GM23338 (cell line): ENCODE data around the gene ACP3. TPM values are rescaled to one million over a fixed set of nuclear protein-coding genes. Genes with fewer than 3 reads are reported as not detected.
A peak's percentile ranks its signal among the peaks of the same experiment; 100 is the strongest.

Source experiments
- ATAC-seq: fragments of 200-7000 bp; cut with Tn5 transposase; 3 replicates; pipeline ENCODE4 v1.9.1; 2020
- DNase-seq: peaks from one replicate; pipeline ENCODE4 v3.0.0-alpha.2; 2015; ENCODE audit warnings: low spot score
- H2AFZ ChIP-seq: fragments of 200-600 bp; sonication (generic); 2 replicates; pipeline ENCODE4 v1.8.0; 2016; ENCODE audit warnings: antibody characterized with exemption, mild to moderate bottlenecking, moderate library complexity
- H3F3A ChIP-seq: fragments of 200-600 bp; sonication (generic); replicated peaks from 2 replicates; pipeline ENCODE4 v1.8.0; 2017; ENCODE audit warnings: antibody characterized with exemption, mixed run types, low read depth
- H3K27ac ChIP-seq: fragments of 200-600 bp; sonication (generic); 2 replicates; pipeline ENCODE4 v1.6.1; 2016; ENCODE audit warnings: low read depth
- H3K27me3 ChIP-seq: fragments of 200-600 bp; sonication (generic); 2 replicates; pipeline ENCODE4 v1.8.0; 2016; ENCODE audit warnings: mild to moderate bottlenecking, mixed run types, moderate library complexity; ENCODE audit not compliant: insufficient read depth
- H3K36me3 ChIP-seq: fragments of 200-600 bp; sonication (generic); 2 replicates; pipeline ENCODE4 v1.8.0; 2016; ENCODE audit warnings: mild to moderate bottlenecking; ENCODE audit not compliant: insufficient read depth
- H3K4me1 ChIP-seq: fragments of 200-600 bp; sonication (generic); 2 replicates; pipeline ENCODE4 v1.8.0; 2016; ENCODE audit warnings: mild to moderate bottlenecking, moderate library complexity; ENCODE audit not compliant: insufficient read depth
- H3K4me2 ChIP-seq: fragments of 200-600 bp; sonication (generic); 2 replicates; pipeline ENCODE4 v1.7.1; 2017; ENCODE audit warnings: mixed run types
- H3K4me3 ChIP-seq: fragments of 200-600 bp; sonication (generic); 2 replicates; pipeline ENCODE4 v1.6.1; 2016; ENCODE audit warnings: mixed run types
- H3K79me2 ChIP-seq: fragments of 200-600 bp; sonication (generic); replicated peaks from 2 replicates; pipeline ENCODE4 v1.8.0; 2017; ENCODE audit warnings: mild to moderate bottlenecking; ENCODE audit not compliant: insufficient read depth
- H3K9me2 ChIP-seq: fragments of 200-600 bp; sonication (generic); 2 replicates; pipeline ENCODE4 v1.8.0; 2017; ENCODE audit not compliant: insufficient read depth
- H4K20me1 ChIP-seq: fragments of 200-600 bp; sonication (generic); replicated peaks from 2 replicates; pipeline ENCODE4 v1.8.0; 2017; ENCODE audit warnings: mild to moderate bottlenecking; ENCODE audit not compliant: insufficient read depth
- H3K27ac Mint-ChIP-seq: 2 replicates; pipeline ENCODE4 v1.8.0; 2020; ENCODE audit warnings: inconsistent platforms, mild to moderate bottlenecking, moderate library complexity, mixed read lengths
- H3K27me3 Mint-ChIP-seq: 3 replicates; pipeline ENCODE4 v1.8.0; 2022; ENCODE audit warnings: low read depth, mild to moderate bottlenecking, moderate library complexity, mixed read lengths, inconsistent platforms; ENCODE audit not compliant: insufficient read depth, poor library complexity
- H3K36me3 Mint-ChIP-seq: 3 replicates; pipeline ENCODE4 v1.8.0; 2021; ENCODE audit warnings: low read depth, mild to moderate bottlenecking, inconsistent platforms, moderate library complexity, mixed read lengths
- H3K4me1 Mint-ChIP-seq: 3 replicates; pipeline ENCODE4 v1.8.0; 2020; ENCODE audit warnings: mild to moderate bottlenecking, inconsistent platforms, mixed read lengths
- H3K4me3 Mint-ChIP-seq: 3 replicates; pipeline ENCODE4 v1.8.0; 2021; ENCODE audit warnings: moderate library complexity, mild to moderate bottlenecking, inconsistent platforms, mixed read lengths
- H3K9me3 Mint-ChIP-seq: 3 replicates; pipeline ENCODE4 v1.8.0; 2020; ENCODE audit warnings: moderate library complexity, mild to moderate bottlenecking, inconsistent platforms, mixed read lengths
- CREB1 ChIP-seq: fragments of 250-450 bp; sonication (Bioruptor Pico); IDR thresholded peaks from 2 replicates; pipeline ENCODE4 v1.5.0; 2020; ENCODE audit warnings: low read depth, mild to moderate bottlenecking, moderate library complexity
- CTCF ChIP-seq, 2 experiments: fragments of 200-600 bp in 1 of 2; sonication (generic) in 1 of 2; conservative IDR thresholded peaks; 2 replicates each; pipeline versions ENCODE4 v1.5.1 to v1.6.1; 2016 to 2017; ENCODE audit warnings: antibody characterized with exemption in 2 of 2, low read depth in 2 of 2, mild to moderate bottlenecking in 2 of 2, moderate library complexity in 1 of 2
- ETS1 ChIP-seq: IDR thresholded peaks from 2 replicates; pipeline ENCODE4 v1.6.1; 2016; ENCODE audit warnings: antibody characterized with exemption
- EZH2 ChIP-seq: fragments of 200-600 bp; sonication (generic); IDR thresholded peaks from one replicate; pipeline ENCODE4 v1.8.0; 2017; ENCODE audit warnings: antibody characterized with exemption, mild to moderate bottlenecking, low read depth; ENCODE audit not compliant: unreplicated experiment
- EZH2phosphoT487 ChIP-seq: fragments of 200-600 bp; sonication (generic); IDR thresholded peaks from one replicate; pipeline ENCODE4 v1.8.1; 2018; ENCODE audit warnings: antibody characterized with exemption; ENCODE audit not compliant: unreplicated experiment
- JUNB ChIP-seq: IDR thresholded peaks from one replicate; pipeline ENCODE4 v1.6.1; 2016; ENCODE audit warnings: antibody characterized with exemption; ENCODE audit not compliant: unreplicated experiment
- NANOG ChIP-seq: IDR thresholded peaks from 2 replicates; pipeline ENCODE4 v1.6.1; 2016; ENCODE audit warnings: antibody characterized with exemption, borderline replicate concordance
- POLR2AphosphoS5 ChIP-seq: IDR thresholded peaks from 2 replicates; pipeline ENCODE4 v1.6.1; 2016; ENCODE audit warnings: antibody characterized with exemption, low read depth
- STAT1 ChIP-seq: IDR thresholded peaks from one replicate; pipeline ENCODE4 v1.6.1; 2016; ENCODE audit warnings: antibody characterized with exemption; ENCODE audit not compliant: unreplicated experiment
- ZNF114 ChIP-seq: fragments of 250-450 bp; sonication (Bioruptor Pico); IDR thresholded peaks from 2 replicates; pipeline ENCODE4 v1.5.0; 2020; ENCODE audit warnings: mild to moderate bottlenecking, moderate library complexity
- ZNF331 ChIP-seq: fragments of 250-450 bp; sonication (Bioruptor Pico); IDR thresholded peaks from 2 replicates; pipeline ENCODE4 v1.5.0; 2020; ENCODE audit warnings: low read depth, mild to moderate bottlenecking, moderate library complexity
- polyA plus RNA-seq: library from polyadenylated mRNA; unstranded; fragments of >200 nt; fragmentation: Nextera tagmentation; extraction: Ambion mirVana; gene quantifications from 2 replicates; pipeline ENCODE4 v1.2.1, GENCODE V29; 2016
- total RNA-seq: library from RNA; depleted of rRNA; stranded (reverse); fragments of >200 nt; shearing (Covaris generic); gene quantifications from 2 replicates; pipeline ENCODE4 v1.2.3, GENCODE V29; 2014

ACP3 gene
- total and polyA plus RNA-seq, 2 experiments from 2014 or later = 1.1 to 3.5 TPM

GRCh38 chr3:132352556-132353143 lies 35.4 kb downstream of the ACP3 start:
- TF ChIP-seq EZH2 (no peak), CTCF (conservative IDR thresholded peaks at IDR 0.05; ENCODE audit: low read depth in 2 of 2) (peak; percentile 95 to 98)
- ATAC-seq = peak; percentile 75
- Mint-ChIP-seq H3K27me3 (no peaks in the 10 kb centered on the region), H3K4me3 (no peak overlapping the region), H3K36me3 (no peaks in the 10 kb centered on the region), H3K4me1 (peaks cover 26% of the 10 kb centered on the region), H3K9me3 (no peaks in the 10 kb centered on the region), H3K27ac (peak overlapping the region; percentile 92)
- Histone ChIP-seq H3K9me2 (no peaks in the 10 kb centered on the region), H3F3A (no peaks in the 10 kb centered on the region), H3K36me3 (no peaks in the 10 kb centered on the region), H3K4me3 (no peak overlapping the region), H2AFZ (no peak overlapping the region), H3K79me2 (no peaks in the 10 kb centered on the region), H3K4me1 (peaks cover 16% of the 10 kb centered on the region), H4K20me1 (no peaks in the 10 kb centered on the region), H3K27me3 (no peaks in the 10 kb centered on the region), H3K4me2 (no peak overlapping the region), H3K27ac (no peak overlapping the region)
- DNase-seq = peak; percentile 82

- no peaks in the 10 kb centered on the region for H3K9me3 Mint-ChIP-seq
- Histone ChIP-seq H4K20me1 (no peaks in the 10 kb centered on the region), H3K9me2 (no peaks in the 10 kb centered on the region), H3K4me1 (peaks cover 16% of the 10 kb centered on the region), H3F3A (no peaks in the 10 kb centered on the region), H3K79me2 (no peaks in the 10 kb centered on the region), H3K27ac (no peak overlapping the region), H3K4me2 (no peak overlapping the region), H3K36me3 (no peaks in the 10 kb centered on the region), H2AFZ (no peak overlapping the region), H3K4me3 (no peak overlapping the region), H3K27me3 (no peaks in the 10 kb centered on the region)
- H3K27ac Mint-ChIP-seq = no peak overlapping the region
- no peak for TF ChIP-seq CTCF (conservative IDR thresholded peaks at IDR 0.05; ENCODE audit: low read depth in 2 of 2)
- no peak for TF ChIP-seq POLR2AphosphoS5
- no peak for TF ChIP-seq EZH2phosphoT487
- TF ChIP-seq EZH2 = no peak
- TF ChIP-seq CREB1 (CRISPR knock-in tag) = no peak
- TF ChIP-seq STAT1 = no peak
- TF ChIP-seq JUNB = no peak
- no peak for TF ChIP-seq NANOG
- TF ChIP-seq ZNF114 (CRISPR knock-in tag) = no peak
- TF ChIP-seq ETS1 = no peak
- no peak for TF ChIP-seq ZNF331 (CRISPR knock-in tag)
- H3K36me3 Mint-ChIP-seq = no peaks in the 10 kb centered on the region
- peaks cover 21% of the 10 kb centered on the region for H3K4me1 Mint-ChIP-seq
- no peaks in the 10 kb centered on the region for H3K27me3 Mint-ChIP-seq
- no peak overlapping the region for H3K4me3 Mint-ChIP-seq
- no peak for ATAC-seq
- no peak for DNase-seq
These were observed 37.9 kb downstream of the ACP3 start for GRCh38 chr3:132354916-132355702.
